C1 segment of cervical spinal cord (tissue), 14 donors: ENCODE results near the gene SEC24C.
"Not testable (repeated sequence)": the region's sequence is repeated elsewhere in the genome, so short reads cannot be mapped to it uniquely, and the experiment has no call there.

Source experiments
- DNase-seq, 14 donors: peaks; one replicate each; lab custom pipeline; 2025; lab: John Stamatoyannopoulos, UW

SEC24C gene

DNA sequence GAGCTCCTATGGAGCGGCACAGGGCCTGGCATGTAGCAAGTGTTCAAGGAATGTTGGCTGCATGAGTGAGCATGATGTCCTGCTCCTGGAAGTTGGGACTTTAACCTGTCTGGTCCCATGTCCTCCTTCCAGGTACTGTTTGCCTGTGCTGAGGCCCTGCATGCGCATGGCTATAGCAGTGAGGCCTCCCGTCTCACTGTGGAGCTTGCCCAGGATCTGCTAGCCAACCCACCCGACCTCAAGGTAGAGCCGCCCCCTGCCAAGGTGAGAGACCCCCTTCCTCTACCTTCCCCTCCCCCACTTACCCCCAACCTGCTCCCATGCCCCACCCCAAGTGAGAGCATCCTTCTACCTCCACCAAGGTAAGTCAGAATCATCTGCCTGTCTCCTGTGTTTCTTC lies 49.3 kb downstream of the SEC24C start:
- DNase-seq: no peak

DNA sequence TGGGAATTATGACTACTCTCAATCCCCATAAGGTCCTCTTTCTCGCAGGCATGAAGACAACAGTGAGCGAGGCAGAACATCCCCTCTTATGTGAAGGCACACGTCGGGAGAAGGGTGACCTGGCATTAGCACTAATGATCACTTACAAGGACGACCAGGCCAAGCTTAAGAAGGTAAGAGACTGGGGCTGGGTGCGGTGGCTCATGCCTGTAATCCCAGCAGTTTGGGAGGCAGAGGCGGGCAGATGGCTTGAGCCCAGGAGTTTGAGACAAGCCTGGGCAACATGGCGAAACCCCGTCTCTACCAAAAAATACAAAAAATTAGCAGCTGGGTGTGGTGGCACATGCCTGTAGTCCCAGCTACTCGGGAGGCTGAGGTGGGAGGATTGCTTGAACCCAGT lies 51.3 kb downstream of the SEC24C start:
- DNase-seq: not testable (repeated sequence)

DNA sequence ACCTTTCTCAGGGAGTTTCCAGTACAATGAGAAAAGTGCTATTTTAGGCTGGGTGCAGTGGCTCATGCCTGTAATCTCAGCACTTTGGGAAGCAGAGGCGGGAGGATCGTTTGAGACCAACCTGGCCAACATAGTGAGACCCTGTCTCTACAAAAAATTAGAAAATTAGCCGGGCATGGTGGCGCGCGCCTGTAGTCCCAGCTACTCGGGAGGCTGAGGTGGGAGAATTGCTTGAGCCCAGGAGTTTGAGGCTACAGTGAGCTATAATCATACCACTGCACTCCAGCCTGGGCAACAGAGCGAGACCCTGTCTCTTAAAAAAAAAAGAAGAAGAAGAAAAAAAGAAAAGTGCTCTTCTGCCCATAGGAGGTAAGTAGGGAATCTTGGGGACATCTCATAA lies 51.9 kb downstream of the SEC24C start:
- not testable (repeated sequence) for DNase-seq

- no peak for DNase-seq
Measured at GRCh38 chr10:73796766-73797165, 52.6 kb downstream of the SEC24C start.

DNA sequence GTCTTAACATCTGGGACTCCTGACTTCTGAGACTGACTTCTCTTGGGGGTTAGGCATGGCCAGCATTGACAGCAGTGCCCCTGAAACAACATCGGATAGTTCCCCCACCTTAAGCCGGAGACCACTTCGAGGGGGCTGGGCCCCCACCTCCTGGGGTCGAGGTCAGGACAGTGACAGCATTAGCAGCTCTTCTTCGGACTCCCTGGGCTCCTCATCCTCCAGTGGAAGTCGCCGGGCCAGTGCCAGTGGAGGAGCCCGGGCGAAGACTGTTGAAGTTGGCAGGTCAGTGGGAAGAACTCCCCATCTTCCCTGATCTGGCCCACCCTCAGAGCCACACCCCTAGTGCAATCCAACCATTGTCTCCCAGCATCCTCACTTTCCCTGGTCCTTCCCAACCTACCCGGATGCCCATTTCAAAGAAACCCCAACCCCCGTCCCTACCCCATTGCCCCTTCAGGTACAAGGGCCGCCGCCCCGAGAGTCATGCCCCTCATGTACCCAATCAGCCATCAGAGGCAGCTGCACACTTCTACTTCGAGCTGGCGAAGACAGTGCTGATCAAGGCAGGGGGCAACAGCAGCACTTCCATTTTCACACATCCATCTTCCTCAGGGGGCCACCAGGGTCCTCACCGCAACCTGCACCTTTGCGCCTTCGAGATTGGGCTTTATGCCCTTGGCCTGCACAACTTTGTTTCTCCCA lies 53.3 kb downstream of the SEC24C start:
- DNase-seq: no peak

DNA sequence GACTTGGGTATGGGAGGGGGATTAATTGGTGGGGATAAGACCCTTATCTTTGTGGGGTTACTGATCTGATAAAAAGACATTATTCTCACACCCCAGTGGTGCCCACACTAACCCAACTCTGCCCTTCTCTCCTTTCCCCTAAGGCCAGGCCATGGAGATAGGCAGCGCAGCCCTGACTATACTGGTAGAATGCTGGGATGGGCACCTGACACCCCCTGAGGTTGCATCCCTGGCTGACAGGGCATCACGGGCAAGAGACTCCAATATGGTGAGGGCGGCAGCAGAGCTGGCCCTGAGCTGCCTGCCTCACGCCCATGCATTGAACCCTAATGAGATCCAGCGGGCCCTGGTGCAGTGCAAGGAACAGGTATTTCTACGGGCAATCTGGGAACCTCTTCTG lies 53.9 kb downstream of the SEC24C start:
- no peak for DNase-seq

GRCh38 chr10:73798927-73799560 lies 54.9 kb downstream of the SEC24C start:
- DNase-seq: no peak

GRCh38 chr10:73799899-73800559 lies 55.9 kb downstream of the SEC24C start:
- DNase-seq: no peak

- no peak for DNase-seq
Measured at GRCh38 chr10:73800560-73801252, 56.5 kb downstream of the SEC24C start.

GRCh38 chr10:73801253-73801590 lies 57.0 kb downstream of the SEC24C start:
- DNase-seq: no peak

DNA sequence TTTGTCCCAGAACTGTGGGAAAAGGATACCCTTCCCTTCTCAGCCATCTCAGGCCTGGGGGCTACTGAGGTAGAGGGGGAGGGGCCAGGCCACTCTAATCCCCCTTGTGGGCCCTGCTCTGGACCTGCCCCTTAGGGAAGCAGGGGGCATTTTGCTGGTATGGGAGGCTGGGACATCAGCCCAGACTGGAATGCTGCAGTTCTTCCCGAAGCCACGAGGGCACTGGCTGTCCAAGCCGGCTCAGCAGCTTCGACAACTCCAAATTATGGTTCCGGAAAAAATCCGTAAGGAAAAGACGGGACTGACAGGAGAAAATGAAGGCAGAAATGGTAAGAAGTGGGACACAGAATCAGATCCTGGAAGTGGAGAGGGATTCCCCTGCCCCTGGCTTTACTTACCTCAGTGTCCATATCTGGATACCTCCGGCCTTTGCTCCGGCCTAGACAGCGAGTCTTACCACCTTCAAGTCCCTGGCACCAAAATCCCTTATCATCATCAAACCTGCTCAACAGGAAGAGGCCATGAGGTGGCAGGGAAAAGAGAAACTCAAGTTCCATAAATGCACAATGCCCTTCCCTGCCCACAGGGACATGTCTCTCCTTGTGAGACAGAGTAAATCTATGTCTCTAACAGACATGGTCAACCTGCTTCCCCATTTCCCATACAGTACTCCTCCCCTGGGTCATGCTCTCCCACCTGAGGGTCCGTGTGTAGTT lies 58.3 kb downstream of the SEC24C start:
- no peak for DNase-seq

GRCh38 chr10:73803680-73804286 lies 59.6 kb downstream of the SEC24C start:
- DNase-seq: no peak

DNA sequence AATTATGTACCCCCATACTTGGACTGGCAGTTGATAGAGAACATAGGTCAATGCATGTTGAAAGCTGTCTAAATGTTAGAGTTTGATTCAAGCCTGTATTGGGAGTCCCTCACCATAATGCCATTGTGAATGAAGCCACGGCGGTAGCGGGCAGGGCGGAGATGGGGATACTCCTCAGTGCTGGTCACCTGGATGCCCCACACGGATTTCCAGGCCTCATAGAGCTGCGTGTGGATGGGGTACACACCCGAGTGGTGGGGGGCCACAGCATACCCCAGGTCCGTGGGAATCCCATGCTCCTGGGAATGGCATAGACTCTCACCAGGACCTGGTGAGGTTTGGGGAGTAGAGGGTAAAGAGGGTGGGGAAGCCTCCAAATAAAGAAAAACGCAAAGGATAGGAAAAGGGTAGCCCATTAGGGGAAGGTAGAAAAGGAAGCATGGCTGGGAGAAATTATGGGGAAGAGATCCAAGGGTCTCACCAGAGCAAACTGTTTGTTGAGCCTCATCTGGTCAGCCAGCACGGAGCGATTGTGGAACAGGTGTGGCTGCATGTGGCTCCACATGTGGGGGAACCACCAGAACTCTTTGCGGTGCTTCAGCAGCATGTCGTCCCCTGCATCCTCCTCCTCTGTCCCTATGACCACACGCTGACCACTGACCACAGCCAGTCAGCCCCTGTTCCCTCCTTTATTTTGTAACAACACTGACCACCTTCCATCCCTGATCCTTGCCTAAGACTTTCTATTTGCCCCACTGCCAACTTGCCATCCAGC lies 62.2 kb downstream of the SEC24C start:
- no peak for DNase-seq

DNA sequence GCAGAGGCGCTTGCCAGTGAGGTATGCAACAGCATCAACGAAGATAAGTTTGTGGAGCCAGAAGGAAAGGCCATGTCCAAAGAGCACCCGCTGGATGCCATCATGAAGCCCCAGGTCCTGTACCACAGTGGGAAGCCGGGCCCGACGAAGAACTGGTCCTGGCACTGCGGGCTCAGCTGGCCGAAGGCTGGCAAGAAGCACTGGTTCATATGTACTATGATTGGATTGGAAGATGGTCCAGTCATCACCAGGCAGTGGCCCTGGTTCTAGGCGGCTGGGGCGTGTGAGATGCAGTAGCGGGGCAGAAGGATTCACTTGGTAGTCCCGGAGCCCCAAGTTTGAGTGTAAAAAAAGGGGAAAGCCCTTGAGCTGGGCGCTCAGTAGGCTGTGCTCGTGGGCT lies 63.3 kb downstream of the SEC24C start:
- DNase-seq: no peak

DNA sequence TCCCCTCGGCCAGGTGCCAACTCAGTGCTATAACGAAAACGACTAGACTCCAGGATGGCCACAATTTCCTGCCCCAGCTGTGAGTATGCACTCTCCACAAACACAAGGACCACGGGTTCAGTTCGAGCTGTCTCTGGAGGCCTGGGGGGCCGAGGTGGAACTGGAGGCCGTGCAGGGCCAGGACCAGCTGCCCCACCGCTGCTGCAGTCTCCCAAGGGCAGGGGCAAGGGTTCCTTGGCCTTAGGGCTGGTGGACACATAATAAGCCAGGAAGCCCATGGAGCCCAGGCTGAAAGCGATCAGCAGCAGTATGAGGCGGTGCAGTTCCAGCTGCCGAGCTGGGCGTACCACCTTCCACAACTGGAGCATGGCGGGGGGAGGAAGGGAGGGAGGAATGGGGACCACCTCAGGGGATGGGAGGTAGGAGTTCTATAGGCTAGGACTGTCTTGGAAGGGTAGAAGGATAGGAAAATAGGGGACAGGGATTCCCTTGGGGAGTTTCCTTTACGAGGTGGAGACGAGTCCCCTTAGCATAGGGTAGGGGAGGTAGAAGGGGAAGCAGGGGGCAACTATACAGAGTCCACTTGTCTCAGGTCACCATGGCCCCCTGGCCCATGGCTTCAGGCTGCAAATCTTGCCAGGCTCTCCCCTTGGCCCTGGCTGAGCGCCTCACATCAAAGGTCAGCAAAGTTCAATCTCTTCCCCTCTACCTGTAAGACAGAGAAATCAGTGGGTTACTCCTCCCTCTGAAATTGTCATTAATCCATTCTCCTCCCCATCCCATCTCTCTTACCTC lies 64.0 kb downstream of the SEC24C start:
- DNase-seq: no peak

DNA sequence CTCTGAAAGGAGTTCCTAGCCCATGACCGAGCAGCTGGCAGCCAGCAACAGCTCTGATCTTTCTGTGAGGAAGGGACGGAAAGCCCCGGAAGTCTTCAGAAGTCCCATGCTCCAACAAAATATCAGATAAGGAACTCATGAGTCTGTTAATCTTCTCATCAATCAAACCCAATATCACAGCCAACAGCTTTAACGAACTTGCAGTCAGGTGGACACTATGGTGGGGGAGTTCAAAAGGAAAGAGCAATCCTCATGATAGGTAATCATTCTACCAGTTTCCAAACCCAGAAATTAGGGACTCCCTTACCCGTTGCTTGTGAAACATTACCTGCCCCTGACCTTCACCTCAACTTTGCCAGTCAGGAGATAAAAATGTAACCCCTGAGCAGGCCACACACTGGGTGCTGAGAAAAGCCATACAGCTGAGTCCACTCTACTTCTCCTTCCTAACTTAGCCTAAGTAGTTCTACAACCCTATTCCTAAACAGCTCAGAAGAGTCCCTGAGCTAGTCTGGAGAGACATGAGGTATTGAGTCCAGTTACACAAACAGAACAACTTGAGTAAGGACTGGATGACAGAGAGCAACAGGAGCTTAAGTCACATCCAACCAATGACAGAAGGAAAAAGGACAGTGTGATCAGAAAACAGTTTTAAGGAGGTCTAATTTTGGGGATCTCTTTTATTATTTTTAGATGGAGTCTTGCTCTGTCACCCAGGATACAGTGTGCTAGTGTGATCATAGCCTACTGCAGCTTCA lies 65.1 kb downstream of the SEC24C start:
- DNase-seq: no peak

GRCh38 chr10:73810358-73810734 lies 66.2 kb downstream of the SEC24C start:
- DNase-seq: no peak

DNA sequence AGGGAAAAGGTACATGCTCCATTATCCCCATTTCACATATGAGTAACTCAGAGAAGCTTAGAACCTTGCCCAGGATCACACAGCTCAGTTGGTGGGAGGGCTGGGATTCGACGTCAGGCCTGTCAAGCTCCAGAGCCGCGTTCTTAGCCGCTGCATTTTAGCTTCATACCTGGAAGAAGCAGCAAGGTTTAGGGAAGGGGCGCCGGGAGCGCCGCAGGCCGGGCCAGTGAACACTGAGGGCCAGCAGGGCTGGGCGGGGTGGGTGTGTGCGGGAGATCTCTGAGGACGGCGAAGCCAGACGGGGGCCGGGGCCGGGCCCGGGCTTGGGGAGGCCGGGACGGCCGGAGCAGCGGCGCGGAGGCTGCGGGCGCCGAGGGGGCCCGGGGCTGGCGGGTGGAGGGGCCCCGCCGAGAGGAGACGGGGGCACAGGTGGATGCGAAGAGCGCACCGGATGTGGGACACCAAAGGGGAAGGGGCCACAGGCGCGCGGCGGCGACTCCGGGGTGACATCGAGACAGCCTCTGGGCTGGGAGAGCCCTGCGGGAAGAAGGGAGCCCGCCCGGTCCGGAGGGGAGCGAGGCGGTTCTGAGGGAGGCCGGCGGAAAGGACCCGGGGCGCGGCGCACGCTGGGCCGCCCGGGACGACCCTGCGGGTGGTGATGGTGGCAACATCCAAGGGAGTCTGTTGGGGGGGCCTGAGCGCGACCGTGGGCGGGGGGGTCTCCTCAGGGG lies 66.7 kb downstream of the SEC24C start:
- DNase-seq: peak in 2 of 14 donors; percentile 53 to 65
